Calu3 (cell line): ENCODE measurements around the gene THY1. TPM values are rescaled to one million over a fixed set of nuclear protein-coding genes. Genes with fewer than 3 reads are reported as not detected.
"Not testable (repeated sequence)": the region's sequence is repeated elsewhere in the genome, so short reads cannot be mapped to it uniquely, and the experiment has no call there.

Experiments used
- BruUV-seq: library from RNA; stranded (reverse); fragments of 400-500 nt; replicated peaks from 2 replicates; lab custom pipeline; 2021; lab: Mats Ljungman, UMichigan
- CTCF ChIA-PET: fragments of 300-600 bp; sonication (Branson Sonifier 250); formaldehyde crosslinking; loops from one replicate; lab custom pipeline; 2022; ENCODE audit warnings: antibody characterized with exemption; lab: Charles Lee
- DNase-seq: peaks from one replicate; pipeline ENCODE4 v3.0.0; 2022
- H3K27ac Mint-ChIP-seq: one replicate; pipeline ENCODE4 v1.8.0; 2022; ENCODE audit warnings: mixed read lengths; ENCODE audit not compliant: unreplicated experiment
- H3K27me3 Mint-ChIP-seq: one replicate; pipeline ENCODE4 v1.8.0; 2022; ENCODE audit warnings: mixed read lengths; ENCODE audit not compliant: unreplicated experiment
- H3K36me3 Mint-ChIP-seq: one replicate; pipeline ENCODE4 v1.8.0; 2022; ENCODE audit warnings: mild to moderate bottlenecking, moderate library complexity, mixed read lengths; ENCODE audit not compliant: insufficient read depth, unreplicated experiment
- H3K4me1 Mint-ChIP-seq: one replicate; pipeline ENCODE4 v1.8.0; 2022; ENCODE audit warnings: mild to moderate bottlenecking, low read depth, mixed read lengths; ENCODE audit not compliant: unreplicated experiment
- H3K4me3 Mint-ChIP-seq: one replicate; pipeline ENCODE4 v1.8.0; 2022; ENCODE audit warnings: mild to moderate bottlenecking, low read depth, moderate library complexity, mixed read lengths; ENCODE audit not compliant: unreplicated experiment
- H3K9me3 Mint-ChIP-seq: one replicate; pipeline ENCODE4 v1.8.0; 2022; ENCODE audit warnings: low read depth, mixed read lengths; ENCODE audit not compliant: unreplicated experiment
- CTCF ChIP-seq: fragments of 200-600 bp; IDR thresholded peaks from one replicate; pipeline ENCODE4 v1.8.0; 2022; ENCODE audit warnings: antibody characterized with exemption; ENCODE audit not compliant: unreplicated experiment
- intact Hi-C: fragments of 100-400 bp; cut with micrococcal nuclease; formaldehyde crosslinking; loops from one replicate; pipeline ENCODE4 v1.10.0; 2022; ENCODE audit not compliant: unreplicated experiment
- total RNA-seq: library from RNA; stranded (reverse); gene quantifications from 2 replicates; pipeline ENCODE4 v1.2.3, GENCODE V29; 2022

The THY1 gene
- total RNA-seq, 1 experiment from 2014 or later, result not detected

GRCh38 chr11:119406005-119406404, 17.0 kb downstream of the THY1 start:
- CTCF ChIA-PET, result no interaction called here
- no peaks in the 10 kb centered on the region for H3K27me3 Mint-ChIP-seq
- no peak for TF ChIP-seq CTCF

GRCh38 chr11:119405448-119405847, 17.5 kb downstream of the THY1 start:
- DNase-seq, intact Hi-C loops, H3K4me3 Mint-ChIP-seq, H3K27me3 Mint-ChIP-seq, H3K4me1 Mint-ChIP-seq, H3K36me3 Mint-ChIP-seq, H3K9me3 Mint-ChIP-seq, BruUV-seq, H3K27ac Mint-ChIP-seq: not testable (repeated sequence)
- CTCF ChIA-PET, result interaction anchor here (0.7 kb wide), 1 partner anchor 9 kb away, joined by 3 read pairs; no protein-coding TSS in a partner anchor

More at GRCh38 chr11:119406005-119406404, 17.0 kb downstream of the THY1 start:
- H3K4me3 Mint-ChIP-seq, result no peak overlapping the region
- DNase-seq, result no peak
- no peaks in the 10 kb centered on the region for H3K4me1 Mint-ChIP-seq
- no TSS peak for BruUV-seq
- H3K9me3 Mint-ChIP-seq, result no peaks in the 10 kb centered on the region
- intact Hi-C loops, result no loop called here
- H3K36me3 Mint-ChIP-seq, result no peaks in the 10 kb centered on the region
- no peak overlapping the region for H3K27ac Mint-ChIP-seq

GRCh38 chr11:119404872-119405271, 18.1 kb downstream of the THY1 start:
- H3K4me3 Mint-ChIP-seq, result no peak overlapping the region
- BruUV-seq, result no TSS peak
- no peaks in the 10 kb centered on the region for H3K9me3 Mint-ChIP-seq
- no peaks in the 10 kb centered on the region for H3K4me1 Mint-ChIP-seq
- no peak for TF ChIP-seq CTCF
- H3K27me3 Mint-ChIP-seq, result no peaks in the 10 kb centered on the region
- intact Hi-C loops, result no loop called here
- CTCF ChIA-PET, result no interaction called here
- no peak for DNase-seq
- no peaks in the 10 kb centered on the region for H3K36me3 Mint-ChIP-seq
- no peak overlapping the region for H3K27ac Mint-ChIP-seq

- no TSS peak for BruUV-seq
- Mint-ChIP-seq H3K9me3 (peaks cover under 1% of the 10 kb centered on the region), H3K4me1 (no peaks in the 10 kb centered on the region), H3K4me3 (no peak overlapping the region), H3K27ac (no peak overlapping the region), H3K36me3 (no peaks in the 10 kb centered on the region), H3K27me3 (no peaks in the 10 kb centered on the region)
- no peak for DNase-seq
- CTCF ChIA-PET, result interaction anchor here (0.5 kb wide), 1 partner anchor 482 kb away, joined by 3 read pairs; no protein-coding TSS in a partner anchor
- no peak for TF ChIP-seq CTCF
- intact Hi-C loops, result no loop called here
Observed at GRCh38 chr11:119403021-119403420, 20.0 kb downstream of the THY1 start.

GRCh38 chr11:119402470-119402869, 20.5 kb downstream of the THY1 start:
- Mint-ChIP-seq H3K9me3 (peaks cover 5% of the 10 kb centered on the region), H3K4me3 (no peak overlapping the region), H3K4me1 (no peaks in the 10 kb centered on the region), H3K27me3 (no peaks in the 10 kb centered on the region), H3K36me3 (no peaks in the 10 kb centered on the region), H3K27ac (no peak overlapping the region)
- no peak for TF ChIP-seq CTCF
- no TSS peak for BruUV-seq
- no peak for DNase-seq
- CTCF ChIA-PET, result no interaction called here
- intact Hi-C loops, result no loop called here
